ENCODE data around the gene AHSA1. TPM values are rescaled to one million over a fixed set of nuclear protein-coding genes. Genes with fewer than 3 reads are reported as not detected.

AHSA1 gene
- total and polyA plus RNA-seq, 2 donors (not counting 1 experiment from before 2014, with no cell fraction given) = 60.3 to 189 TPM

DNA sequence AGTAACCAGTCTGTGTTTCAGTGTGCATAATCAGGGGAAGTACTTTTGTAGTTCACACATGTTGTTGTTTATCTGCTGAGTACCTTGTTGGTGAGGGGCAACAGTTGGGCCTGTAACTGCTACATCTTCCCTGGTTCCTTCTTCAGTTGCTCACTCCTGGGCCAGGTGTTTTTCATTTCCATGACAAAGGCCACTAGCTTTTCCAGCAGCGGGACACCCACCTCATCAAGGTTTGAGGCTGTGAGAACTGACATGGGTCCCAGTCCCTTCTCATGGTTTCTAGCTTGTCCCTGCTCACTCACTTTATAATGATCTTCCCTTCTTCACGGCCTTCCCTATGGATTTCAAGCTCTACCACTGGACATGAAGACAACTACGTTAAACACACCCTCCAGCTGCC, 33.0 kb upstream of the AHSA1 start:
- TF ChIP-seq CTCF (conservative IDR thresholded peaks at IDR 0.05 in 1 of 2, IDR thresholded peaks at IDR 0.05 in 1 of 2; ENCODE audit: low read depth in 1 of 2, low read length in 2 of 2) (no peak), EZH2 (IDR thresholded peaks at IDR 0.05; ENCODE audit: low read length, missing control alignments) (no peak)
- H3K36me3 ChIP-seq (ENCODE audit: control insufficient read depth, insufficient read depth, low read length) = peaks cover 11% of the 10 kb centered on the region
- H3K27me3 ChIP-seq (ENCODE audit: control insufficient read depth, insufficient read depth, low read length) = no peaks in the 10 kb centered on the region
- no peak overlapping the region for H3K27ac ChIP-seq (ENCODE audit: insufficient read depth, low read length)
- H3K9ac ChIP-seq (ENCODE audit: insufficient read depth, low read length) = no peak overlapping the region
- DNase-seq (ENCODE audit: low read depth in 2 of 2) = no peak
- H3K4me3 ChIP-seq (replicated peaks in 1 of 4; ENCODE audit: control extremely low read depth in 1 of 4, insufficient read depth in 1 of 4, low read depth in 3 of 4, low read length in 4 of 4) = no peak overlapping the region
- H3K4me2 ChIP-seq (ENCODE audit: extremely low read depth, insufficient read depth, low read length) = no peak overlapping the region
- H3K79me2 ChIP-seq (ENCODE audit: control insufficient read depth, insufficient read depth, low read length) = no peaks in the 10 kb centered on the region
- H2AFZ ChIP-seq (ENCODE audit: low read length) = no peak overlapping the region
- H4K20me1 ChIP-seq (ENCODE audit: control insufficient read depth, extremely low read depth, insufficient read depth, low read length) = no peaks in the 10 kb centered on the region
- no peaks in the 10 kb centered on the region for H3K4me1 ChIP-seq (ENCODE audit: control insufficient read depth, extremely low read depth, insufficient read depth, low read length)
- no peaks in the 10 kb centered on the region for H3K9me3 ChIP-seq (ENCODE audit: control insufficient read depth, insufficient read depth, low read depth, low read length)

GRCh38 chr14:77426396-77426795, 31.5 kb upstream of the AHSA1 start:
- H3K4me2 ChIP-seq (ENCODE audit: extremely low read depth, insufficient read depth, low read length) = no peak overlapping the region
- no peak for TF ChIP-seq CTCF (conservative IDR thresholded peaks at IDR 0.05 in 1 of 2, IDR thresholded peaks at IDR 0.05 in 1 of 2; ENCODE audit: low read depth in 1 of 2, low read length in 2 of 2)
- no peak for TF ChIP-seq EZH2 (IDR thresholded peaks at IDR 0.05; ENCODE audit: low read length, missing control alignments)
- no peaks in the 10 kb centered on the region for H3K9me3 ChIP-seq (ENCODE audit: control insufficient read depth, insufficient read depth, low read depth, low read length)
- peaks cover 11% of the 10 kb centered on the region for H3K36me3 ChIP-seq (ENCODE audit: control insufficient read depth, insufficient read depth, low read length)
- H2AFZ ChIP-seq (ENCODE audit: low read length) = no peak overlapping the region
- no peaks in the 10 kb centered on the region for H3K27me3 ChIP-seq (ENCODE audit: control insufficient read depth, insufficient read depth, low read length)
- no peak overlapping the region for H3K9ac ChIP-seq (ENCODE audit: insufficient read depth, low read length)
- H3K79me2 ChIP-seq (ENCODE audit: control insufficient read depth, insufficient read depth, low read length) = no peaks in the 10 kb centered on the region
- H3K27ac ChIP-seq (ENCODE audit: insufficient read depth, low read length) = no peak overlapping the region
- H4K20me1 ChIP-seq (ENCODE audit: control insufficient read depth, extremely low read depth, insufficient read depth, low read length) = no peaks in the 10 kb centered on the region
- no peak overlapping the region for H3K4me3 ChIP-seq (replicated peaks in 1 of 4; ENCODE audit: control extremely low read depth in 1 of 4, insufficient read depth in 1 of 4, low read depth in 3 of 4, low read length in 4 of 4)
- no peak for DNase-seq (ENCODE audit: low read depth in 2 of 2)
- H3K4me1 ChIP-seq (ENCODE audit: control insufficient read depth, extremely low read depth, insufficient read depth, low read length) = no peaks in the 10 kb centered on the region

- no peak overlapping the region for H3K4me3 ChIP-seq (replicated peaks in 1 of 4; ENCODE audit: control extremely low read depth in 1 of 4, insufficient read depth in 1 of 4, low read depth in 3 of 4, low read length in 4 of 4)
- peaks cover 3% of the 10 kb centered on the region for H3K36me3 ChIP-seq (ENCODE audit: control insufficient read depth, insufficient read depth, low read length)
- H3K4me2 ChIP-seq (ENCODE audit: extremely low read depth, insufficient read depth, low read length) = no peak overlapping the region
- no peak overlapping the region for H3K27ac ChIP-seq (ENCODE audit: insufficient read depth, low read length)
- H4K20me1 ChIP-seq (ENCODE audit: control insufficient read depth, extremely low read depth, insufficient read depth, low read length) = no peaks in the 10 kb centered on the region
- no peak for TF ChIP-seq EZH2 (IDR thresholded peaks at IDR 0.05; ENCODE audit: low read length, missing control alignments)
- no peak for TF ChIP-seq CTCF (conservative IDR thresholded peaks at IDR 0.05 in 1 of 2, IDR thresholded peaks at IDR 0.05 in 1 of 2; ENCODE audit: low read depth in 1 of 2, low read length in 2 of 2)
- H3K9ac ChIP-seq (ENCODE audit: insufficient read depth, low read length) = no peak overlapping the region
- no peaks in the 10 kb centered on the region for H3K79me2 ChIP-seq (ENCODE audit: control insufficient read depth, insufficient read depth, low read length)
- peak in 1 of 2 donors; percentile 16 for DNase-seq (ENCODE audit: low read depth in 2 of 2)
- no peaks in the 10 kb centered on the region for H3K27me3 ChIP-seq (ENCODE audit: control insufficient read depth, insufficient read depth, low read length)
- H3K4me1 ChIP-seq (ENCODE audit: control insufficient read depth, extremely low read depth, insufficient read depth, low read length) = peaks cover 4% of the 10 kb centered on the region
- H3K9me3 ChIP-seq (ENCODE audit: control insufficient read depth, insufficient read depth, low read depth, low read length) = no peaks in the 10 kb centered on the region
- no peak overlapping the region for H2AFZ ChIP-seq (ENCODE audit: low read length)
Observed at GRCh38 chr14:77436042-77436441, 21.9 kb upstream of the AHSA1 start.
